DND-41 (cell line): ENCODE data around the gene MTERF4.

Experiments used
- ATAC-seq: fragments of 200-7000 bp; cut with Tn5 transposase; 3 replicates; pipeline ENCODE4 v1.9.1; 2021; ENCODE audit warnings: low read depth; ENCODE audit not compliant: insufficient read depth
- DNase-seq: peaks from one replicate; pipeline ENCODE4 v3.0.0-alpha.2; 2020
- H2AFZ ChIP-seq: 2 replicates; pipeline ENCODE4 v1.6.0; 2012; ENCODE audit warnings: low read depth, low read length
- H3K27ac ChIP-seq: 2 replicates; pipeline ENCODE4 v1.5.1; 2012; ENCODE audit warnings: low read length, inconsistent platforms
- H3K27me3 ChIP-seq: fragments of 200-600 bp; sonication (generic); 2 replicates; pipeline ENCODE4 v1.6.0; 2012; ENCODE audit warnings: low read length, mild to moderate bottlenecking, inconsistent platforms; ENCODE audit not compliant: insufficient read depth, poor library complexity
- H3K36me3 ChIP-seq: 2 replicates; pipeline ENCODE4 v1.5.1; 2012; ENCODE audit warnings: low read length, inconsistent platforms; ENCODE audit not compliant: insufficient read depth
- H3K4me1 ChIP-seq: 2 replicates; pipeline ENCODE4 v1.5.1; 2012; ENCODE audit warnings: mild to moderate bottlenecking, low read length; ENCODE audit not compliant: insufficient read depth
- H3K4me2 ChIP-seq: 2 replicates; pipeline ENCODE4 v1.6.0; 2012; ENCODE audit warnings: mild to moderate bottlenecking, moderate library complexity, low read length, inconsistent platforms; ENCODE audit not compliant: insufficient read depth
- H3K4me3 ChIP-seq, 2 experiments: fragments of 200-600 bp in 1 of 2; shearing (Covaris generic) in 1 of 2; 2 replicates each; pipeline ENCODE4 v1.5.1; 2012 to 2016; ENCODE audit warnings: inconsistent platforms in 2 of 2, low read length in 2 of 2, mild to moderate bottlenecking in 2 of 2, low read depth in 1 of 2, moderate library complexity in 1 of 2
- H3K79me2 ChIP-seq: 2 replicates; pipeline ENCODE4 v1.6.0; 2012; ENCODE audit warnings: low read length, inconsistent platforms; ENCODE audit not compliant: insufficient read depth
- H3K9ac ChIP-seq: 2 replicates; pipeline ENCODE4 v1.6.0; 2012; ENCODE audit warnings: low read depth, mild to moderate bottlenecking, inconsistent platforms, low read length, moderate library complexity
- H3K9me3 ChIP-seq: 2 replicates; pipeline ENCODE4 v1.5.1; 2012; ENCODE audit warnings: low read length, moderate library complexity, mild to moderate bottlenecking, inconsistent platforms; ENCODE audit not compliant: insufficient read depth, severe bottlenecking
- H4K20me1 ChIP-seq: 2 replicates; pipeline ENCODE4 v1.6.0; 2012; ENCODE audit warnings: low read length; ENCODE audit not compliant: insufficient read depth
- CTCF ChIP-seq: IDR thresholded peaks from 2 replicates; pipeline ENCODE4 v1.5.1; 2012; ENCODE audit warnings: borderline replicate concordance, low read length, moderate library complexity, mild to moderate bottlenecking; ENCODE audit not compliant: poor library complexity, severe bottlenecking; ENCODE audit errors: extremely low read depth
- EZH2 ChIP-seq: IDR thresholded peaks from 3 replicates; pipeline ENCODE4 v1.6.1; 2012; ENCODE audit warnings: borderline replicate concordance, low read depth, mild to moderate bottlenecking, moderate library complexity, low read length, inconsistent platforms; ENCODE audit not compliant: severe bottlenecking

The MTERF4 gene

GRCh38 chr2:241115361-241115760 is 13.3 kb upstream of the MTERF4 start:
- TF ChIP-seq CTCF (no peak), EZH2 (no peak)
- peaks cover 9% of the 10 kb centered on the region; the same call in 1 of the 2 replicates for H4K20me1 ChIP-seq
- no peak overlapping the region for H3K4me2 ChIP-seq
- no peak overlapping the region for H3K9ac ChIP-seq
- H3K79me2 ChIP-seq: no peaks in the 10 kb centered on the region
- no peak overlapping the region for H2AFZ ChIP-seq
- no peaks in the 10 kb centered on the region for H3K9me3 ChIP-seq
- H3K4me1 ChIP-seq: no peaks in the 10 kb centered on the region
- H3K27ac ChIP-seq: no peak overlapping the region
- ATAC-seq (no peak), DNase-seq (no peak)
- peaks cover 57% of the 10 kb centered on the region for H3K36me3 ChIP-seq
- H3K27me3 ChIP-seq: no peaks in the 10 kb centered on the region
- no peak overlapping the region for H3K4me3 ChIP-seq

GRCh38 chr2:241114836-241115235 is 12.7 kb upstream of the MTERF4 start:
- Histone ChIP-seq H3K4me1 (no peaks in the 10 kb centered on the region), H3K36me3 (peaks cover 55% of the 10 kb centered on the region), H3K4me3 (no peak overlapping the region), H3K79me2 (no peaks in the 10 kb centered on the region), H3K9ac (no peak overlapping the region), H2AFZ (no peak overlapping the region), H3K27me3 (no peaks in the 10 kb centered on the region), H3K9me3 (no peaks in the 10 kb centered on the region), H4K20me1 (peaks cover 9% of the 10 kb centered on the region; the same call in 1 of the 2 replicates), H3K27ac (no peak overlapping the region), H3K4me2 (no peak overlapping the region)
- ATAC-seq (no peak), DNase-seq (no peak)
- no peak for TF ChIP-seq CTCF
- TF ChIP-seq EZH2: no peak

GRCh38 chr2:241112592-241112991 is 10.5 kb upstream of the MTERF4 start:
- ATAC-seq: no peak
- Histone ChIP-seq H3K4me2 (no peak overlapping the region), H3K4me1 (no peaks in the 10 kb centered on the region), H3K36me3 (peaks cover 66% of the 10 kb centered on the region), H3K27ac (no peak overlapping the region), H3K27me3 (no peaks in the 10 kb centered on the region), H2AFZ (no peak overlapping the region), H3K9ac (no peak overlapping the region), H3K79me2 (no peaks in the 10 kb centered on the region), H3K9me3 (no peaks in the 10 kb centered on the region), H3K4me3 (no peak overlapping the region), H4K20me1 (peaks cover 9% of the 10 kb centered on the region; the same call in 1 of the 2 replicates)
- TF ChIP-seq CTCF (no peak), EZH2 (no peak)
- no peak for DNase-seq

DNA sequence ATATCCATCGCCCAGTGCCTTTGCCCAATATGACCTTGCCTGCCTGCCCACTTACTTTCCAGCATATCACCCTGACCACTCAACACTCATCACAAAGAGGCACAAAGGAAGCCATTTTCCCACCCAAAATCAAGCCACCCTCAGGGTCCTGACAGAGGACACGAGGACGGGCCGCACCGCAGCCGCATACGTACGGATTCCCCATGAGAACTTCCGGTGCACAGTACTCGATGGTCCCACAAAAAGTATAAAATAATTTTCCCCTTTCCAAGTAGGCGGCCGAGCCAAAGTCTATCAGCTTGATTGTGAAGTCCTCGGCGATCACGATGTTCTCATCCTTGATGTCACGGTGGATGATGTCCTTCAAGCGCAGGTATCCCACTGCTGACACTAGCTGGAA is 10.0 kb upstream of the MTERF4 start:
- H4K20me1 ChIP-seq: peaks cover 9% of the 10 kb centered on the region; the same call in 1 of the 2 replicates
- no peak for TF ChIP-seq EZH2
- H3K4me2 ChIP-seq: no peak overlapping the region
- DNase-seq (no peak), ATAC-seq (no peak)
- H3K27me3 ChIP-seq: no peaks in the 10 kb centered on the region
- no peak overlapping the region for H3K9ac ChIP-seq
- peaks cover 68% of the 10 kb centered on the region for H3K36me3 ChIP-seq
- no peak overlapping the region for H3K4me3 ChIP-seq
- H3K79me2 ChIP-seq: no peaks in the 10 kb centered on the region
- no peaks in the 10 kb centered on the region for H3K4me1 ChIP-seq
- H3K9me3 ChIP-seq: no peaks in the 10 kb centered on the region
- H3K27ac ChIP-seq: no peak overlapping the region
- no peak overlapping the region for H2AFZ ChIP-seq
